ENCODE results near the gene AGK. TPM values are rescaled to one million over a fixed set of nuclear protein-coding genes. Genes with fewer than 3 reads are reported as not detected.
"Not testable (repeated sequence)": the region's sequence is repeated elsewhere in the genome, so short reads cannot be mapped to it uniquely, and the experiment has no call there.

The AGK gene
- total RNA-seq, 3 donors from 2014 or later: 14.7 to 33.1 (median 28.5) TPM

- Histone ChIP-seq H3K36me3 (no peaks in the 10 kb centered on the region), H3K4me1 (no peaks in the 10 kb centered on the region), H3K27ac (no peak overlapping the region), H3K9me3 (no peaks in the 10 kb centered on the region), H3K27me3 (no peaks in the 10 kb centered on the region), H3K4me3 (no peak overlapping the region)
- DNase-seq (ENCODE audit: low spot score in 2 of 2): no peak
- intact Hi-C loops (cut with DNase I; ENCODE audit: low total_unique reads): no loop called here
- TF ChIP-seq POLR2AphosphoS5 (IDR thresholded peaks at IDR 0.05): no peak
- no peak for TF ChIP-seq POLR2A (IDR thresholded peaks at IDR 0.05)
- TF ChIP-seq CTCF (IDR thresholded peaks at IDR 0.05): no peak
Observed at GRCh38 chr7:141686074-141686473, 134.9 kb downstream of the AGK start.

GRCh38 chr7:141686670-141687069, 135.5 kb downstream of the AGK start:
- TF ChIP-seq POLR2AphosphoS5 (IDR thresholded peaks at IDR 0.05): no peak
- no peak for DNase-seq (ENCODE audit: low spot score in 2 of 2)
- H3K36me3 ChIP-seq: no peaks in the 10 kb centered on the region
- intact Hi-C loops (cut with DNase I; ENCODE audit: low total_unique reads): no loop called here
- no peaks in the 10 kb centered on the region for H3K4me1 ChIP-seq
- H3K9me3 ChIP-seq: no peaks in the 10 kb centered on the region
- no peaks in the 10 kb centered on the region for H3K27me3 ChIP-seq
- no peak overlapping the region for H3K27ac ChIP-seq
- H3K4me3 ChIP-seq: no peak overlapping the region

DNA sequence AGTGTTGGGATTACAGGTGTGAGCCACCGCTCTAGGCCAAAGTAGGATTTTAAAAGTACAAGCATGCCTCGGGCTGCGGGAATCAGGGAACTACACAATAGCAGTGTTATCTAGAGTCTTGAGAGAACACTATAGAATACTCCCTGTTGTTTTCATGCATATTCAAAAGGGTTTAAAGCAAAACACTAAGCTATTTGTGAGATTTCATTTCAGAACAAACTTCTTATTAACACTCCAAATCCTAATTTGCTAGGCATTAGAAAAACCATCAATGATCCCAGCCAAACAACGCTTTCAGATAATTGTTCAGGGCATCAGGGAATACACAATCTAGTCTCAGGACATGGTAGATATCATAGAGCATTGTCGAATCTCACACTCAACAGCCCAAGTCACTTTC, 136.8 kb downstream of the AGK start:
- TF ChIP-seq CTCF (IDR thresholded peaks at IDR 0.05) (no peak), POLR2AphosphoS5 (IDR thresholded peaks at IDR 0.05) (no peak), POLR2A (IDR thresholded peaks at IDR 0.05) (no peak)
- no peaks in the 10 kb centered on the region for H3K4me1 ChIP-seq
- H3K27me3 ChIP-seq: no peaks in the 10 kb centered on the region
- DNase-seq (ENCODE audit: low spot score in 2 of 2): no peak
- H3K9me3 ChIP-seq: no peaks in the 10 kb centered on the region
- no peak overlapping the region for H3K27ac ChIP-seq
- intact Hi-C loops (cut with DNase I; ENCODE audit: low total_unique reads): no loop called here
- no peaks in the 10 kb centered on the region for H3K36me3 ChIP-seq
- no peak overlapping the region for H3K4me3 ChIP-seq

- H3K4me3 ChIP-seq; H3K27me3 ChIP-seq; H3K4me1 ChIP-seq; intact Hi-C loops (cut with DNase I; ENCODE audit: low total_unique reads); DNase-seq (ENCODE audit: low spot score in 2 of 2); H3K27ac ChIP-seq; H3K9me3 ChIP-seq; H3K36me3 ChIP-seq: not testable (repeated sequence)
Observed at GRCh38 chr7:141689072-141689825, 138.0 kb downstream of the AGK start.

DNA sequence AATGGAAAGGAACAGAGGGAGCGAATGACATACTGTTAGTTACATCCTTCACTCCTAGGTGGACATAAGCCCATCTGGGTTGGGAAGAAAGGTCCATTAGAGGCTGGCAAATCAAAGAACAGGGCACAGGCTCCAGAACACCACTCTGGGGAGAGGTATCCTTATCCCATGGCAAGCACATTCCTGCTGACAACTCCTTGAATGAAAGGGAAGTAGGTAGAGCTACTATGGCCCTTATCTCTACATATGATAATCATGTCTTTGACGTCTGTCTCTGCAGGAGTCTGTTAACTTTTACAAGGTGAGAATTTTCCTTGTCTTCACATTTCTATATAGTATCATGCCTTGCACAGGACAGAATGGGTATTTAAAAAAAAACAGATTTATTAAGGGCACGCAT, 140.3 kb downstream of the AGK start:
- no peaks in the 10 kb centered on the region for H3K9me3 ChIP-seq
- TF ChIP-seq CTCF (IDR thresholded peaks at IDR 0.05) (no peak), POLR2AphosphoS5 (IDR thresholded peaks at IDR 0.05) (no peak), POLR2A (IDR thresholded peaks at IDR 0.05) (no peak)
- no peak overlapping the region for H3K27ac ChIP-seq
- no peaks in the 10 kb centered on the region for H3K4me1 ChIP-seq
- no peaks in the 10 kb centered on the region for H3K36me3 ChIP-seq
- no peak for DNase-seq (ENCODE audit: low spot score in 2 of 2)
- intact Hi-C loops (cut with DNase I; ENCODE audit: low total_unique reads): no loop called here
- H3K27me3 ChIP-seq: no peaks in the 10 kb centered on the region
- H3K4me3 ChIP-seq: no peak overlapping the region

GRCh38 chr7:141691961-141692360, 140.8 kb downstream of the AGK start:
- TF ChIP-seq POLR2A (IDR thresholded peaks at IDR 0.05): no peak
- TF ChIP-seq CTCF (IDR thresholded peaks at IDR 0.05): no peak
- no peak for TF ChIP-seq POLR2AphosphoS5 (IDR thresholded peaks at IDR 0.05)
- Histone ChIP-seq H3K4me3 (no peak overlapping the region), H3K36me3 (no peaks in the 10 kb centered on the region), H3K27me3 (no peaks in the 10 kb centered on the region), H3K9me3 (no peaks in the 10 kb centered on the region), H3K27ac (no peak overlapping the region), H3K4me1 (no peaks in the 10 kb centered on the region)
- no peak for DNase-seq (ENCODE audit: low spot score in 2 of 2)
- intact Hi-C loops (cut with DNase I; ENCODE audit: low total_unique reads): no loop called here

Measured in breast epithelium (tissue), 4 donors.